Activated naive CD4-positive, alpha-beta T cell treated with anti-CD3 and anti-CD28 coated beads, Interleukin-2, amount 10 ng/mL, durations not matched to agents 7 days and 5 days (primary cell): ENCODE measurements around the gene IL18BP.
A peak's percentile ranks its signal among the peaks of the same experiment; 100 is the strongest.

Source experiments
- CTCF ChIA-PET: fragments of 350-600 bp; sonication (Branson Sonifier 250); formaldehyde crosslinking; loops from one replicate; lab custom pipeline; 2021; ENCODE audit warnings: antibody characterized with exemption; lab: Charles Lee
- DNase-seq: peaks from one replicate; pipeline ENCODE4 v3.0.0-alpha.2; 2020
- H3K27ac Mint-ChIP-seq: one replicate; pipeline ENCODE4 v1.8.0; 2021; ENCODE audit warnings: mild to moderate bottlenecking, moderate library complexity, mixed read lengths
- H3K27me3 Mint-ChIP-seq: one replicate; pipeline ENCODE4 v1.8.0; 2021; ENCODE audit warnings: mild to moderate bottlenecking, mixed read lengths
- H3K36me3 Mint-ChIP-seq: one replicate; pipeline ENCODE4 v1.8.0; 2021; ENCODE audit warnings: mixed read lengths
- H3K4me1 Mint-ChIP-seq: one replicate; pipeline ENCODE4 v1.8.0; 2021; ENCODE audit warnings: mixed read lengths
- H3K4me3 Mint-ChIP-seq: one replicate; pipeline ENCODE4 v1.8.0; 2021; ENCODE audit warnings: mild to moderate bottlenecking, moderate library complexity, mixed read lengths
- H3K9me3 Mint-ChIP-seq: one replicate; pipeline ENCODE4 v1.8.0; 2021; ENCODE audit warnings: mixed read lengths

Gene IL18BP

DNA sequence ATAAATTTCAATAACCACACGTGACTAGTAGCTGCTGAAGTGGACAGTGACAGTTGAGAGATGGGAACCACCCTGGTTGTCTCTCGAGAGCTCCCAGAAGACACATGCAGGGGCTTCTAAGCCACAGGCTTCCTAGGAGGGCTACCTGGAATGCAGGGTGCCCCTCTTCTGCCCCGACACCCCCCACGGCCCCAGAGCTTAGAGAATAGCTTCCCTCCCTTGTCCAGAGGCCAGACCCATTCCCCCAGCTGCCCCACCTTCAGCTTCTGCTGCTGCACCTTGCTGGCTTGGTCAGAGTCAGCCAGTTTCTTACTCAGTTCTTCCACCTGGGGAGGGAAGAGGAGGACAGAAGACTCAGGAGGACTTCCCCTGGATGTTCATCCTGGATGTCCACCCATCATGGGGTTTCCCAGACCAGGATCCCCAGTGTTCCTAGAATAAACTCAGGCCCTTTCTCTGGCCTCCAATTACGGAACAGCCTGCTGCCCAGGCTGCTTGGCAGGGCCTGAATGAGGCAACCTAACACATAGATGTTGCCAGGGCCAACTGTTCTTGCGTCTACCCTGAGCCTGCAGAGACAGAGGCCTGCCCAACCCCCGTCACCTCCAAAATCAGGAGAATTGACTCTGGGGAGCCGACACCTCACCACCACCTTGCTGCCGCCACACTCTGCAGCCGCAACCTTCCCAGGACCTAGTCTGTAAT is 12.0 kb downstream of the IL18BP start:
- Mint-ChIP-seq H3K27ac (peak overlapping the region; percentile 33), H3K4me1 (no peaks in the 10 kb centered on the region), H3K9me3 (no peaks in the 10 kb centered on the region), H3K36me3 (peaks cover 66% of the 10 kb centered on the region), H3K27me3 (no peaks in the 10 kb centered on the region), H3K4me3 (no peak overlapping the region)
- CTCF ChIA-PET, result interaction anchor here (1.1 to 1.2 kb wide), 2 partner anchors 15 to 461 kb away, joined by 3 read pairs; no protein-coding TSS in a partner anchor
- no peak for DNase-seq

DNA sequence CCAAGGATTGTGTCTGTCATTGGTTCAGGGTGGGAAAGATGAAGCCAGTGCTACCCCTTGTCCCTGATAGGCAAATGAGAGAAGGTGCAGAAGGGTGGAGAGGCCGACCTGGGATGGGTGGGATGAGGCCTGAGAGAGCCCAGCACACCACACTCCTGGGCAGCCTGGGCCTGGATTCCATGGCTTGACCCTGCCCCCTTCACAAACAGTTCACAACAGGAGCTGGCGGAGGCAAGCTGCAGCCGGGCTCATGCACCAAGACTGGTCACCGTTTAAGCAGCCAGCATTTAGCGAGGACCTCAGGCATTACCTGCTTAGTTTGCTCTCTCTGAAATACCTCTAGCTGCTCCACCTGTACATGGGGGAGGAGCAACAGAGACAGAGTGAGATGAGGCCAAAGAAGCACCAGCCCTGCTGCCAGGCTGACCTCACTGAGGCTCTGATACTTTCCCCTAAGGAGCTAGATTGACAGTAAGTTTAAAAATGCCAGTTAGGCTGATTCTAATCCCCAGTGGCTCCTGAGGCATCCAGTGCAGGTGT is 13.5 kb downstream of the IL18BP start:
- H3K9me3 Mint-ChIP-seq, result no peaks in the 10 kb centered on the region
- H3K27ac Mint-ChIP-seq, result no peak overlapping the region
- peaks cover 65% of the 10 kb centered on the region for H3K36me3 Mint-ChIP-seq
- CTCF ChIA-PET, result interaction anchor here (1.4 to 5.0 kb wide), 2 partner anchors 13 to 35 kb away, joined by 4 to 32 read pairs; no protein-coding TSS in a partner anchor
- no peak for DNase-seq
- no peaks in the 10 kb centered on the region for H3K27me3 Mint-ChIP-seq
- H3K4me1 Mint-ChIP-seq, result no peaks in the 10 kb centered on the region
- H3K4me3 Mint-ChIP-seq, result no peak overlapping the region

DNA sequence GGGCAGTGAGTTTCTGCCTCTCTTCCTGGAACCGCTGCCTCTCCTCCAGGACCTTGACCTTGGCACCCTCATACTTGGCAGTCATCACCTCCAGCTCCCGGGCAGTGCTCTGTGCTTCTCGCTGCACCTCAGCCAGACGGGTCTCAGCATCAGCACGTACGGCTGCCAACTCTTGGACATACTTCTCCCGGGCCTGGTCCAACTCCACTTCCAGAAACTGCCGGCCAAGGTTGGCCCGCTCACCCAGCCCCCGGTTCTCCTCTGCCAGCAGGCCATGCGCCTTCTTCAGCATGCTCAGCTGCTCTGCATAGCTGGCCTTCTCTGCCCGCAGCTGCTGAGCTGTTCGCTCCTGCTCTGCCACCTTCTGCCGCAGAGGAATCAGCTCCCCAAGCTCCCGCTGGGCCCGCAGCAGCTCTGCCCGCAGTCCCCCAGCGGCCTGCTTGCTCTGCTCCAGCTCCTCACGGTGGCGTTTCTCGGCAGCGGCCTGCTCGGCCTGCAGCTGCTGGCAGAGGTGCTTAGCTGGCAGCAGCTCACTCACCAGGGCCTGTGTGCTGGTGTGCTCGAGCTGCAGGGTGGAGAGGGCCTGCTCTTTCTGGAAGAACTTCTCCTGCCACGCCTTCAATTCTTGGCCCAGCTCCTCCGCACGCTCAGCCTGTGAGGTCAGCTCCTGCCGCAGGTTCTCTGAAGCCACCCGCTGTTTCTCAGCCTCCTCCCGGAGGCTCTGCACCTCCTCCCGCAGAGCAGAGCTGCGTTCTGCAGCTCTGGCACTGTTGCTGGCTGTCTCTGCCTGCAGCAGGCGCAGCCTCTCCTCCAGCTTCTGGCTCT is 14.4 kb downstream of the IL18BP start:
- DNase-seq, result no peak
- Mint-ChIP-seq H3K27me3 (no peaks in the 10 kb centered on the region), H3K9me3 (no peaks in the 10 kb centered on the region), H3K4me3 (no peak overlapping the region), H3K4me1 (no peaks in the 10 kb centered on the region), H3K36me3 (peaks cover 66% of the 10 kb centered on the region), H3K27ac (no peak overlapping the region)
- CTCF ChIA-PET, result interaction anchor here (1.0 to 5.0 kb wide), 3 partner anchors 12 to 56 kb away, joined by 3 to 32 read pairs (median 4); no protein-coding TSS in a partner anchor

DNA sequence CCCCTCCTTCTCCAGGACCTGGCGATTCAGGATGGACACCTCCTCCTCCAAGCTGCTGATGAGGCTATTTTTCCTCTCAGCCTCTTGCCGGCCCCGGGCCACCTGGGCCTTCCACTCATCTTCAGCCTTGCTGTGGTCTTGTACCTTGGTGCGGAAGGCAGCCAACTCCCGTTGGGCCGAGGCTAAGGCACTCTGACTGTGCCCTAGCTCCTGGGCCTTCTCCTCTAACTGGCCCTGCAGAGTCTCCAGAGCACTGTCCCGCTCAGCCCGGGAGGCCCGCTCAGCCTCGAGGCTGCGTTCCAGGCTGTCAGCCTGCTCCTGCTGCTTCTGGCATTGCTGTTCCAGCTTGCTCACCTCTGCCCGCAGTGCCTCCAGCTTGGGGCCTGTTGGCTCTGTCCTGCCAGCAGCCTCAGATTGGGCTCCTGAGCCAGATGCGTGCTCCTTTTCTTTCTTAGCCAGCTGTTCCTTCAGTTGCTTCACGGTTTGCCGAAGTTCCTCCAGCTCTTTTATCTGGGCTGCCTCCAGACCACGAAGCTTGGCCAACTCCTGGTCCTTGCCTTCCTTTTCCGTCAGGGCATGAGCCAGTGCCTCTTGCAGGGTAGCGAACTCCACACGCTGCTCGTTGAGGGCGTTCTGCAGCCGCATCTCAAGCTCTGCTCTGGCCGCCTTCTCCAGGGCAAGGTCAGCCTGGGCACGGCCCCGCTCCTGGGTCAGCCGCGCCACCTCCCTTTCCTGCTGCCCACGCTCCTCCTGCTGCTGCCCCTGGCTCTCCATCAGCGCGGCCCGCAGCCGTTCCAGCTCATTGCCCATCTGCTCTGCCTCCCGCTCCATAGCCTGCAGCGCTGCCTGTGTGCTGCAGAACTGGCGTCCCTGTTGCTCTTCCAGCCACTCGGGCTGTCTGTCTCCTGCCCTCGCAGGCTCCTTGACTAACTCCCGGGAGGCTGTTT is 15.3 kb downstream of the IL18BP start:
- H3K36me3 Mint-ChIP-seq, result peaks cover 67% of the 10 kb centered on the region
- CTCF ChIA-PET, result interaction anchor here (0.9 to 5.0 kb wide), 5 partner anchors 11 to 130 kb away, joined by 3 to 32 read pairs (median 3); no protein-coding TSS in a partner anchor
- no peaks in the 10 kb centered on the region for H3K4me1 Mint-ChIP-seq
- no peak for DNase-seq
- no peaks in the 10 kb centered on the region for H3K27me3 Mint-ChIP-seq
- no peak overlapping the region for H3K27ac Mint-ChIP-seq
- H3K4me3 Mint-ChIP-seq, result no peak overlapping the region
- no peaks in the 10 kb centered on the region for H3K9me3 Mint-ChIP-seq

DNA sequence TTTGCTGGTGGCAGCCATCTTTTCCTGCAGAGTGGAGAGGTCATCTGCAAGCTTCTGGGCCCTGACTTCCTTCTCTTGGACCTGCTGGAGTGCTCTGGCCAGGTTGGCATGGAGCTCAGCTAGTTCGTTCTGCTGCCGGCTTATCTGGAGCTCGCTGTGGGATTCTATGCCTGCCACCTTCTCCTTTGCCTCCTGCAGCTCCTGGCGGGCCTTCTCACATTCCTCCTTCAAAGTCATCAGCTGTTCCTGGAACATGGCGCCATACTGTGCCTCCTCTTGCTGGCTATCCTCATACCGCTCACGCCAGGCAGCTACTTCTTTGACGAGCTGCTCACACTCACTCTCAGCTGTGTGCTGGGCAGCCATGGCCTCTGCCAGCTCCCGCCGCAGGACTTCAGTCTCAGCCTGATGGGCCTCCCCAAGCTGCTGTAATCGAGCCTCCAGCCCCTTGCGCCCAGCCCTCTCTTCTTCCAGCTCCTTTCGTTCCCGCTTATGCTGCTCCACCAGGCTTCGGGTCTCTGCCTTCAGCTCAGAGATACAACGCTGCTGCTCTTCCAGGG is 16.1 kb downstream of the IL18BP start:
- H3K27me3 Mint-ChIP-seq, result no peaks in the 10 kb centered on the region
- no peaks in the 10 kb centered on the region for H3K9me3 Mint-ChIP-seq
- H3K36me3 Mint-ChIP-seq, result peaks cover 68% of the 10 kb centered on the region
- DNase-seq, result no peak
- H3K4me1 Mint-ChIP-seq, result no peaks in the 10 kb centered on the region
- no peak overlapping the region for H3K4me3 Mint-ChIP-seq
- peak overlapping the region; percentile 73 for H3K27ac Mint-ChIP-seq
- CTCF ChIA-PET, result interaction anchor here (0.7 to 5.0 kb wide), 7 partner anchors 10 to 416 kb away, joined by 3 to 32 read pairs (median 3); no protein-coding TSS in a partner anchor

DNA sequence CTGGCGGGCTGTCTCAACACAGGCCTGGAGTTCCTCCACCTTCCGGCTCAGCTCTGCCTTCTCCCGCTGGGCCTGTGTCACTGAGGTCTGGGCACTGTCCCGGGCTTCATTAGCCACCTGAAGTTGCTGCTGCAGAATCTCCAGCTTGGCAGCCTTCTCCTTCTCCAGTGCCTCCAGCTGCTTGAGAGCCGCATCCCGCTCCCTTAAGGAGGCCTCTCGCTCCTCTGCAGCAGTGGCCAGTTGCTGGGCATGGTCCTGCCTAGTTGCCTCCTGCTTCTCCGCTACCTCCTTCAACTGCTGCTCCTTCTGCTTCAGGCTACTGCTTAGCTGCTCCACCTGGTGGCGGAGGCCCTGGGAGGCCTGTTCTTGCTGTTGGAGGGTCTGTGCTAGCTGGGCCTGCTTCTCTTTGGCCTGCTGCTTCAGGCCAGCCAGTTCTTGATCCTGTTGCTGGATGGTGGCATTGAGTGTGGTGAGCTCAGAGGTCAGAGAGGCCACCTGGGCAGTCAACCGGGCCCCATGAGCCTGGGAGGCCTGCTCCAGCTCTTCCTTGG is 16.9 kb downstream of the IL18BP start:
- no peaks in the 10 kb centered on the region for H3K27me3 Mint-ChIP-seq
- no peak for DNase-seq
- H3K27ac Mint-ChIP-seq, result peak overlapping the region; percentile 69
- H3K36me3 Mint-ChIP-seq, result peaks cover 73% of the 10 kb centered on the region
- no peaks in the 10 kb centered on the region for H3K9me3 Mint-ChIP-seq
- no peak overlapping the region for H3K4me3 Mint-ChIP-seq
- H3K4me1 Mint-ChIP-seq, result no peaks in the 10 kb centered on the region
- CTCF ChIA-PET, result interaction anchor here (0.7 to 5.0 kb wide), 7 partner anchors 9 to 415 kb away, joined by 3 to 32 read pairs (median 5); no protein-coding TSS in a partner anchor

DNA sequence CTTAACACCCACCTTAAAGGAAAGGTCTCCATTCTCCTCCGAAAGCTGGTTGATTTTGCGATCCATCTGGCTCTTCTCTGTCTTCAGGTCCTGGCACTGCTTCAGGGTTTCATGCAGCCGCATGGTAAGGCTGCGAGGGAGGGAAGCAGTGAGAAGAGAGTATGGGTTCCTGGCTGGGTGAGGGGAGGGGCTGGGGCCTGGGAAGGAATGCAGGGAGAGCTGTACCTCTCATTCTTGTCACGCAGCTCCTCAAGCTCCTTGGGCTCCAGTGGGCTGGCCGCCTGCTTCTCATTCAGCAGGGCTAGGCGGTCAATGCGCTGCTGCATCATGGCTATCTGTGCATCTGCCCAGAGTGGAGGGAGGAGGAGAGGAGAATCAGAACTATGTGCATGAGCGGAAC is 19.5 kb downstream of the IL18BP start:
- CTCF ChIA-PET, result interaction anchor here (1.5 to 2.3 kb wide), 2 partner anchors 45 to 73 kb away, joined by 4 to 12 read pairs; no protein-coding TSS in a partner anchor
- Mint-ChIP-seq H3K36me3 (peaks cover 81% of the 10 kb centered on the region), H3K4me3 (no peak overlapping the region), H3K4me1 (no peaks in the 10 kb centered on the region), H3K9me3 (no peaks in the 10 kb centered on the region), H3K27ac (no peak overlapping the region), H3K27me3 (no peaks in the 10 kb centered on the region)
- DNase-seq, result no peak

DNA sequence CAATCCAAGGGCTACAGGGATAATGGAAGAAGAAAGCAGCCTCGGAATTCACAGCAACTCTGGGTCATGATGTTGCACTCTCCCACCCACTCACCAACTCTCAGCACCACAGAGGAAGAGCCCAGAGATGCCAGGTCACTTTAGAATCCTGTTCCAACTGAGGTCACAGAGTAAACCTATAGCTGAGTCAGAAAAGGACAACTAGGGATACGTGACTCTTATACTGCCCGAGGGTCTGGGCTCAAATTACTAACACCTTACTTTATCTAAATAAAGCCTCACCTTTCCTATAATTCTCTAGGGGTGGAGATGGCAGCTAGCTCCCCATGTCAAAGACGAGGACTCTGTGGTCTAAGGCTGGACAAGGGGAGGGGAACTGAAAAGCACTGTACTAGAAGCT is 24.6 kb downstream of the IL18BP start:
- no peak for DNase-seq
- no peak overlapping the region for H3K27ac Mint-ChIP-seq
- H3K36me3 Mint-ChIP-seq, result peaks cover 67% of the 10 kb centered on the region
- peaks cover 21% of the 10 kb centered on the region for H3K4me1 Mint-ChIP-seq
- CTCF ChIA-PET, result interaction anchor here (2.1 to 7.3 kb wide), 4 partner anchors 63 to 161 kb away, joined by 9 to 156 read pairs (median 46); no protein-coding TSS in a partner anchor
- no peaks in the 10 kb centered on the region for H3K9me3 Mint-ChIP-seq
- H3K4me3 Mint-ChIP-seq, result no peak overlapping the region
- no peaks in the 10 kb centered on the region for H3K27me3 Mint-ChIP-seq

DNA sequence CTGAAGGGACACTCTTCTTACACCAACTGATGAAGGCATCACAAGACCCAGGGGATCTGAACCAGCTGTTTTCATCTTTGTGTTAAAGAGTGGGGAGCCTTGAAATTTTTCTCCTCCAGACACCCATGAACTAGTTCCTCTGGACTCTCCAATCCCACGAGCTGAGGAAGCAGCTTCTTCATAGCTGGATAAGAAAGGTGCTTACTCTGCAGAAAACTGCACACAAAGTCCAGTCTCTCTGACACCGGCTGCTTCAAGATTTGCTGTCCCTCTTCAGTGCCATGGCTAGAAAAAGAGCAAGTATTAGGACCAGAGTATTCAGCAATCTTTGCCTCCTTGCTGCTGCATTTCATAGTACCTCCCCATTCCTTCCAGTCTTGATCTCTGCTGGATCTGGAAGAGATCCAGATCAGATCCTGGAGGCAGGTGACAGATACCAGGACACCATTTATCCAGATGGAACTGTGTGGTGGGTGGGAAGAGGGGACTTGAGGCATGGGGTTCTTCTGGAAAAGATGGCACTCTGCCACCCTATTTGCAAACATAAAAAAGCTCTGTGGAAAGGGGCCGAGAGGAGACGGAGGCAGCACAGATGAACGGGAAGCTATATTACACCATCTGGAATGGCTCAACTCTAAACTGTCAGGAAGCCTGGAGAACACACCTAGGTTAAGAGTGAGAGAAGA is 25.5 kb downstream of the IL18BP start:
- Mint-ChIP-seq H3K4me1 (peaks cover 21% of the 10 kb centered on the region), H3K9me3 (no peaks in the 10 kb centered on the region), H3K27ac (no peak overlapping the region), H3K36me3 (peaks cover 65% of the 10 kb centered on the region), H3K4me3 (no peak overlapping the region), H3K27me3 (no peaks in the 10 kb centered on the region)
- CTCF ChIA-PET, result interaction anchor here (0.8 to 7.3 kb wide), 23 partner anchors 8 to 391 kb away, joined by 3 to 156 read pairs (median 6); no protein-coding TSS in a partner anchor
- DNase-seq, result no peak

DNA sequence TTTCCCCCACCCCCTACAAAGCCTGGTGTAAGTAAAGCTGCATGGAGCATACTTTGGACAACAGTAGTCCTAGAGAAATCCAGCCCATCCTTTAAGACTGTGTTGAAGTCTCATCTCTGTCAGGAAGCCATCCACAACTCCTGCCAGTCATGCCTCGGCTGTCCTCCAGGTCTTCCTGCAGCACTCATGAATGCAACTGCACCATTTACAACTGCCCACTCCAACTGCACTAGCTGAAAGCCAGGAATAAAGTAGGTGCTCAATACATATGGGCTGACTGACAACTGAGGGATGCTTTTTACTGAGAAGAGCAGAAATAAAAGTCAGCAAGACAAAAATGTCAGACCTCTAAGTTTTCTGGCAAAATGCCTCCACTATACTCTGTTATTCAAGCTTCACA is 27.4 kb downstream of the IL18BP start:
- peaks cover 21% of the 10 kb centered on the region for H3K4me1 Mint-ChIP-seq
- no peak for DNase-seq
- no peak overlapping the region for H3K27ac Mint-ChIP-seq
- no peak overlapping the region for H3K4me3 Mint-ChIP-seq
- CTCF ChIA-PET, result interaction anchor here (1.1 to 7.3 kb wide), 11 partner anchors 13 to 421 kb away, joined by 4 to 156 read pairs (median 19); partner anchors contain the start of gene CLPB
- peaks cover 61% of the 10 kb centered on the region for H3K36me3 Mint-ChIP-seq
- H3K27me3 Mint-ChIP-seq, result no peaks in the 10 kb centered on the region
- H3K9me3 Mint-ChIP-seq, result no peaks in the 10 kb centered on the region

DNA sequence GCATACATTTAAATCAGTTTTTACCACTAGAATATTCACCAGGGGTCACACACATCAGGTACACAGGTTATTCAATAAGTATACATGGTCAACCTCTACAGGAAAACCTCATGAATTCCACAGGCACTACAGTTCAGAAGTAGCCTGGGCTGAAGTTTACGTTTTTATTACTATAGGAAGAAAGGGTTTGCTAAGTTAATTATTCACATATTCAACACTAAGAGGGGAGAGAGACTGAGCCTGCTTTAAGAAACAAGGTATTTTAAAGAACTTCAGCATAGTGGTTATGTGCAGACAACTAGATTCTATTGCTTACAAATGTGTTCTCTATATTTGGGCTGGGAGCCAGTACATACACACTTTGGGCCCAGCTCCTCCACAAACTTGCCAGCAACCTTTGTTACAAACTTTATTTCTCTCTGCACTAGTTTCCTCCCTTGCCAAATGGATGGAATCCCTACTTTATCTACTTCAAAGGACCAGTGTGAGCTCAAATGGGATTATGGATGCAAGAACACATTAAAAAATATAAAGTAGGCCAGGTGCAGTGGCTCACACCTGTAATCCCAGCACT is 31.9 kb downstream of the IL18BP start:
- CTCF ChIA-PET, result interaction anchor here (1.6 to 6.7 kb wide), 5 partner anchors 9 to 153 kb away, joined by 3 to 38 read pairs (median 9); no protein-coding TSS in a partner anchor
- peaks cover 20% of the 10 kb centered on the region for H3K4me1 Mint-ChIP-seq
- H3K27ac Mint-ChIP-seq, result no peak overlapping the region
- no peak for DNase-seq
- no peaks in the 10 kb centered on the region for H3K9me3 Mint-ChIP-seq
- H3K4me3 Mint-ChIP-seq, result no peak overlapping the region
- H3K36me3 Mint-ChIP-seq, result peaks cover 43% of the 10 kb centered on the region
- H3K27me3 Mint-ChIP-seq, result no peaks in the 10 kb centered on the region

DNA sequence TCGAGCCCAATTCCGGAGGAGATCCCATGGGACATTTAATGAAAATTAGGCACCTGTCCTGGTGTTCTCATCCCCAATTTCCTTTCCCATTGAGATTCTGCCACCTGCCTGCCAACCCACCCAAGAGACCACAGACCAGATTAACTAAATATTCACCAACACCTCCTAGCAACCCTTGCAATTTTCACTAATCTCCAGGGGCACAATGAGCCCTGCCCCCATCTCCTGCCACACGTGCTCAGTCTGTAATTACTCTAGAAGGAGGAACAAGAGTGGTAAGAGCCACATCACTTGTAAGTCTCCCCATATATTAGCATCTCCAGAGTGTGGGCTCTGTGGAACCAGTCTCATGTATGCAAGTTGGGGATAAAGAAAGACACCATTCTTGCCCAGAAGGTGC is 38.0 kb downstream of the IL18BP start:
- Mint-ChIP-seq H3K9me3 (no peaks in the 10 kb centered on the region), H3K27me3 (no peaks in the 10 kb centered on the region), H3K27ac (no peak overlapping the region), H3K4me1 (peaks cover 18% of the 10 kb centered on the region), H3K36me3 (peaks cover 25% of the 10 kb centered on the region), H3K4me3 (no peak overlapping the region)
- no peak for DNase-seq
- CTCF ChIA-PET, result interaction anchor here (1.4 to 2.4 kb wide), 2 partner anchors 12 to 107 kb away, joined by 6 to 7 read pairs; no protein-coding TSS in a partner anchor
